Measurements from ENCODE around the gene SLC25A33.

SLC25A33 gene

DNA sequence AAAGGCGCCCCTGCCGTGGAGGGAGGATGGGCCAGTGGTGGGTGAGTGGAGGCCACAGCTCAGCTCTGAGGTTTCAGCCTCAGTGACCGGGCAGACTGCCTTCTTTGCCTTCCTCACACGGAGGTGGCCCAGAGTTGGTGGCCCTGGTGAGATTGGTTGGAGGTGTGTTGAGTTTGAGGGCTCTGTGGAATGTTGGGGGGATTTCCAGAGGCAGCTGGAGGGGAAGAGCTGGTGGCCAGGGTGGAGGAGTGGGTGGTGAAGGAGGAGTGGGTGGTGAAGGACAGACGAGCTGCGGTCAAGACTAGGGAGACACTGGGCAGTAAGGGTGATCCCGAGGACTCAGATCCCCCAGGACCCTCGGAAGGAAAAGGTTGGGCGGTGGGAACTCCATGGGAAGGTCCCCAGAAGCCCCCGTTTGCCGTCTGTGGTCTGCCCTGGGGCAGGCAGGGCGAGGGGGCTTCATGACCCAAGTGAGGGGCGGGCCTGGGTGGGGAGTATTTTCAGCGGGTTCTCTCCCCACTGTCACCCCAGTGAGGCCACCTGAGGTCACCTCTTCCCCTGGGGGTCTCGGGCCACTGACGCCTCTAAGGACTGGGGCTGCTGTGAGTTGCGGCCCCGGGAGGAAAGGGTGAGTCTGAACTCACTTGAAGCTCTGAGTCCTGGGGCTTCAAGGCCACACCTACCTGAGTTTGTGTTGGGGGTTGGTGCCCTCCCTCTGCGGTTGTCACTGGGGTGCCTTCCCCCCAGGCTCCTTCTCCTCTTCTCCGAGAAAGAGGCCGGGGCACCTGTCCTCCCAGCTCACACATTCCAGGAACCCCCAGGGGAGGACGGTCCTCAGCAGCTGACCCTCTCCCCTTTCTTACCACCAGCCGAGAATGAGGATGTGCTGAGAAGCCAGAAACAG is 89.5 kb downstream of the SLC25A33 start:
- no peak for DNase-seq

DNA sequence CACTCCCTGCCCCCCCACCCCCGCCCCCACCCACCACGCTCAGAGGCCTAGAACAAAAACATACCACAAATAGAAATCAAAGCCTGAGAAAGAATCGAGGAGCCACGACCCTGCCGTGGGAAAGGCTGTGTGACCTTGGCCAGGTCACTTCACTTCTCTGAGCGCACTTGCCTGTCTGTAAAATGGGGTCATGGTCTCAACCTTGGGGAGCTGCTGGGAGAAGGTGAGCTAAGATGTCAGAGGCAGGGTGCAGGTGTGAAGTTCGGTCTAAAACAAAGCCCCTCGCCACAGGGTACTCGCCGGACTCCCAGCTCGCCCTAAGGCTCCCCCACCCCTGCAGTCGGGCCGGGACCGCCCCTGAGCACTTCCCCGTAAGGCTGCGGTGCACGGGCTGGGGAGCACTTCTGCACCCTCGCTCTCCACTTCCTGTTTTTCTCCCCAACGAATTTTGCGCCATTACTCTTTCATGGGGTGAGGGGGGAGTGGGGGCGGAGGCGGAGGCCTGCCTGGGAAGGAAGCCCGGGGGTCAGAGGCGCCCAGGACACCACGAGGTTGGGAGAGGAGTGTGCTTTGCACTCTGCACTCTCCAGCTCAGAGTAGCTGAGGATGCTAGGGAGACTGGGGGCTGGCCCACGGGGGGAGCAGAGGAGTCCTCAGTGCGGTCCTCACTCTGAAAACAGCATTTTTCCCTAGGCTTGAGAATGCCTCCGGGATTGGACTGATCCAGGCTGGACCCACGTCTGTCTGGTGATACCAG is 90.4 kb downstream of the SLC25A33 start:
- peak; percentile 32 to 75 for DNase-seq

DNA sequence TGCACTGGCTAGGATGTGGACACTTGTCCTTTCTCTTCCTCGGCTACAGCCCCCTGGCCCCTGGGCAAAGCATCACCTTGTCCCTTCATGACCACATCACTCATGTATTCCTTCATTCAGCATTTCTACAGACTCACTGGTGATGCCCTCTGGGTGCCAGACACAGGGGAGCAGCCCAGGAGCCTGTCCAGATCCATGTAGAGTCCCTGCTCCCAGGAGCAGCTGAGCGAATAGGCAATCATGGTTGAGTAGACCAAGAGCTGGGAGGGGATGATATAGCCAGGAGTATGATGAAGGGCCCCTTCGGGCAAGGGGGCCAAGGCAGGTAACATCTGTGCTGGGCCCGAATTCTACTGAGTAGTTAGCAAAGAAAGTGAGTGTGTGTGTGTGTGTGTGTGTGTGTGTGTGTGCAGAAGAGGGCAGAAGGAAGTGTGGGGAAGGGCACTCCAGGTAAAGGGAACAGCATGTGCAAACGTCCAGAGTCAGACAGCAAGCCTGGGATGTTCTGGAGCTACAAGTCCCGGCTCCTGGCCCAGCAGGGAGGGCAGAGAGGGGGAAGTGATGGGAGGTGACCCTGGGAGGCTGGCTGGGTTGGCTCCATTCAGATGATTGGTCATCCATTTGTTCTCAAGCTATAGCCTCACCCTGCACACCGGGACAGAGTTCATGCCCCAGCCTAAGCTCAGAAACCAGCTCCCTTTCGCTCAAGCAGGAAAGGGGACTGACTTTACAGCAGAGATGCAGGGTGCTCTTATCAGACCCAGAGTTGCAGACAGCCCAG is 91.3 kb downstream of the SLC25A33 start:
- peak in 1 of 2 donors; percentile 26 for DNase-seq

DNA sequence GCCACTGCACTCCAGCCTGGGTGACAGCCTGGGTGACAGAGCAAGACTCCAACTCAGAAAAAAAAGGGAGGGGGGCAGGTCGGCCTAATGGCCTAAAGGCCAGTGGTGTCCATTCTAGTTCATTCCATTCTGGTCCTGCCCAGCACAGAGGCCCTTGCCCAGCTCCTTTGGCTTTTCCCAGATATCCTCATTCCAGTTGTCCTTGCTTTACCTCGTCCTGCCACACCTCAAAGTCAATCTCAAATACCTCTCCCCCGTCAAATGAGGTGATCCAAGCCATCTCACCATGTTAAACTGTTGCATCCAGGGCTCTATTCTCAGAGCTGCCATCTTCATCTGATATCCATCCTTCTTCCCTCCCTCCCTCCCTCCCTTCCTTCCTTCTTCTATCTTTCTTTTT is 92.3 kb downstream of the SLC25A33 start:
- no peak for DNase-seq

DNA sequence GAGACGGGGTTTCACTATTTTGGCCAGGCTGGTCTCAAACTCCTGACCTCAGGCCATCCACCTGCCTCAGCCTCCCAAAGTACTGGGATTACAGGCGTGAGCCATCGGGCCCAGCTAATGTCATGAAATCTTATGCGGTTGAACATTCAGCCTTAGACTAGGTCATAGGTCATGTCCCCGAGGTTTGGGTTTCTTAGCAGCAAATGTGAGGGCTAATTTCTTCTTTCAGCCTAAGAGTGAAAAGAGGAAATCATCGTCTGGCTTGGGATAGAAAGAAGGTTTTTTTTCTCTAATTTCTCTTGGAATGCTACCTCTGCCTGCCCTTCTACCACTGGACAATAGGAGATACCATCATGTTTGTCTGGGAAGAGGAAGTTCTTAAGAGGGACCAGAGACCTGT is 94.2 kb downstream of the SLC25A33 start:
- DNase-seq: no peak

DNA sequence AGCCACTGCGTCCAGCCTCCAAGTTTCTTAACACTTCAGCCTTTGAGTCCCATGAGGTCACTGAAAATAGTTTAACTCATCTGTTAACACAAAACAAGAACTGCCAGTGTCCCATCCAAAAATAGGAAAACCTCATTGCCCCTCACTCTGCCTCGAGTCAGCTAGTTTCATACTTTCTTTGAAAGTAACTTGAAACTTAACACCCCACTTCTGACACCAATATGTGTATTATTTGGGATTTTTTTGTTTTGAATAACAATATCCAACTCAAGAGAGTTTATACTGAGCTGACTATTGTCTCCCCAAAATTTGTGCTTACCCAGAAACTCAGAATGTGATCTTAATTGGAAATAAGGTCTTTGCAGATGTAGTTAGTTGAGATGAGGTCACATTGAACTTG is 95.3 kb downstream of the SLC25A33 start:
- no peak for DNase-seq
